Heart left ventricle (tissue), 13 donors: Measurements from ENCODE around the gene SDHB.

Experiments
- POLR2A ChIP-seq, 2 donors: fragments of 450-650 bp; IDR thresholded peaks; one replicate each; pipeline ENCODE4 v1.6.1; 2017; ENCODE audit warnings: antibody characterized with exemption in 2 of 2, mild to moderate bottlenecking in 2 of 2, moderate library complexity in 2 of 2
- TF ChIP-seq, protein P1 (sequence below), 12 donors: fragments of 200-600 bp; sonication (generic) in 4 of 12; IDR thresholded peaks; one replicate each; pipeline versions ENCODE4 v1.5.0 to v1.8.0; 2018 to 2022; ENCODE audit warnings: antibody characterized with exemption in 12 of 12, mild to moderate bottlenecking in 5 of 12
- donor health status: ischemic (EF 13 %, LVEDD 7.1; RV severe dilation, severe dysfunction).
- donor health status: DM: no; HTN: yes; CAD: no.
- donor health status: DM: no; HTN: no; CAD: no.
- donor health status: ischemic (EF 25% LVEDD 6.9; RV normal size, moderate dysfunction).
- donor health status: ischemic (EF 25% LVEDD 5.7; RV mildly dilated, moderate dysfunction).
- donor health status: ischemic (EF 35%, LVEDD 5.7; RV mildly dilated, moderate dysfunction).
- donor health status: nonischemic (EF 11% LVEDD 7.7; RV severe dilation, severe dysfunction).
- donor health status: DM: yes; HTN: yes; CAD: no.
- donor health status: PGD.
- donor health status: ischemic (EF 29% LVEDD 5.4; RV normal size, mild dysfunction).
- donor health status: nonischemic (EF 23%, LVEDD 6.1; RV moderate dilation, normal function).

DNA sequence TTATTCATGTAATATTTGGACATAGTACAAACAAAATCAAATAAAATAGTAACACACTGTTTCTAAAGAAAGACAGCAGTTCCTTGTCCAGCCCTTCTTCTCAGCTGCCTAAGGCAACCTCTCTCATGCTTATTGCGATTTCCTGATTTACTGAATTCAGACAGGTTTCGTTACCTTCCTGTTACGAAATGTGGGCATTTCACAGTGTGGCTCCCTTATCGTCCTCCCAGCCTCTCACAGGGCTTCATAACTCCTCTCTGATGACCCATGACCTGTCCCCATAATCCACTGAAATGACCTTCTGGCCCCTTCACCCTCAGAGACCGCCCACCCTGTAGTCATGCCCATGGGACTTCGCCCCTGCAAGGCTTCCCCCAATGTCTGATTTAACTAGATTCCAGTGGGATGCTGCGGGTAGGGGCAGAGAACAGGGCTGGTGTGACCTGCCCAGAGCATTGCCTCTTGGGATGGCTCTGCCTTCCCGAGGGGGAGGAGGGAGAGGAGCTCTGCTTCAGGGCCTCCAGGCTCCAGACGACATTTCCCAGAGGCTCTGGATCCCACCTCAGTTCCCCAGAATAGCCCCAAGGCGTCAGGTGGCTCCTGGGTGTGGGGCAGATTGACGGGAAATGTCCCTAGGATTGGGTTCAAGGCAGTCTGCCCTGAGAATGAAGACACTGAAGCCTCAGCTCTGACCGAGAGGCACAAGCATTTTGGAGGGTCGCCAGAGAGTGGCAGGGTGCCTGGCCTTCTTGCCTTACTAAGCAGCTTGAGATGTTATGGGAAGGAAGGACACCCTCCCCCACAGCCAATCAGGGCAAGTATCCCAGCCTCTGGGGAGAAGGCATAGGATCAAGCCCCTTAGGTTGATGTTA lies 44.9 kb upstream of the SDHB start:
- TF ChIP-seq, protein P1, sequence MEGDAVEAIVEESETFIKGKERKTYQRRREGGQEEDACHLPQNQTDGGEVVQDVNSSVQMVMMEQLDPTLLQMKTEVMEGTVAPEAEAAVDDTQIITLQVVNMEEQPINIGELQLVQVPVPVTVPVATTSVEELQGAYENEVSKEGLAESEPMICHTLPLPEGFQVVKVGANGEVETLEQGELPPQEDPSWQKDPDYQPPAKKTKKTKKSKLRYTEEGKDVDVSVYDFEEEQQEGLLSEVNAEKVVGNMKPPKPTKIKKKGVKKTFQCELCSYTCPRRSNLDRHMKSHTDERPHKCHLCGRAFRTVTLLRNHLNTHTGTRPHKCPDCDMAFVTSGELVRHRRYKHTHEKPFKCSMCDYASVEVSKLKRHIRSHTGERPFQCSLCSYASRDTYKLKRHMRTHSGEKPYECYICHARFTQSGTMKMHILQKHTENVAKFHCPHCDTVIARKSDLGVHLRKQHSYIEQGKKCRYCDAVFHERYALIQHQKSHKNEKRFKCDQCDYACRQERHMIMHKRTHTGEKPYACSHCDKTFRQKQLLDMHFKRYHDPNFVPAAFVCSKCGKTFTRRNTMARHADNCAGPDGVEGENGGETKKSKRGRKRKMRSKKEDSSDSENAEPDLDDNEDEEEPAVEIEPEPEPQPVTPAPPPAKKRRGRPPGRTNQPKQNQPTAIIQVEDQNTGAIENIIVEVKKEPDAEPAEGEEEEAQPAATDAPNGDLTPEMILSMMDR (IDR thresholded peaks at IDR 0.05), result no peak
- no peak for TF ChIP-seq POLR2A (IDR thresholded peaks at IDR 0.05)
